ENCODE results near the gene P2RX3.

The P2RX3 gene

GRCh38 chr11:57376095-57377090 is 38.2 kb downstream of the P2RX3 start:
- no peak for DNase-seq

DNA sequence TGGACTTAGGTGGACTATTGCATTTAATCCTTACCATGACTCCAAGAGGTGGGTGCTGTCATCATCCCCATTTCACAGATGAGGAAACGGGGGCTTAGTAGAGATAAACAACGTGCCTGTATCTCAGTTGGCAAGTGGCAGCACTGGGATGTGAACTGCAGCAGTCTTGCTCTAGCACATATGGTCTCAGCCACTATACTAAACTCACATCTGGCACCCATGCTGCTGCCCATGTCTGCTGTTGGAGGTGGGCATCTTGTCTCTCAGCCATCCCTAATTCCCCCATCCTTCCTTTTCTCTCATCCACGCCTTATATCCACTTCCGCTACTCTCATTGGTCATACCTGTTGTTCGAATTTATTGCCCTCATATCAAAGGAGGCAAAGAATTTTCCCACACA is 39.0 kb downstream of the P2RX3 start:
- DNase-seq: no peak

DNA sequence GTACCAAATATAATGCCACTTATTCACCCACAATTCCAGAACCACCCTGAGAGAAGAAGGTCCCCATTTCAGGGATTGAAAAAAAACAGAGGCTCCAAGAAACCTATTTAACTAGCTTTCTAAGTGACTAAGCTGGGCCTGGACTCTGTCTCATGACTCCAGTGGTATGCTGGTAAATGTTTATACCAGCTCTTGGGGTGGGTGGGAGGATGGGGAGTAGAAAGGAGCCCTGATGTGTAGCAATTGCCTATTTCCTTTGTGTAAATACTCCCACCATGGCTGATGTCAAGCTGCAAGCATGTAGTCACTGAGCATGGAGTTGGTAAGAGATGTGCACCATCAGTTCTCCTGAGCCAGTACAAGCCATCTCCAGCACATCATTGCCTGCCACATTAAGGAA is 40.0 kb downstream of the P2RX3 start:
- no peak for DNase-seq

- no peak for DNase-seq
Observed at GRCh38 chr11:57379732-57380131, 41.6 kb downstream of the P2RX3 start.

GRCh38 chr11:57380975-57381374 is 42.8 kb downstream of the P2RX3 start, which contains the start of gene PRG3:
Gene PRG3 (minus strand): TSS chr11:57381150. CDS start chr11:57380708, 442 bp downstream.
- DNase-seq: no peak

DNA sequence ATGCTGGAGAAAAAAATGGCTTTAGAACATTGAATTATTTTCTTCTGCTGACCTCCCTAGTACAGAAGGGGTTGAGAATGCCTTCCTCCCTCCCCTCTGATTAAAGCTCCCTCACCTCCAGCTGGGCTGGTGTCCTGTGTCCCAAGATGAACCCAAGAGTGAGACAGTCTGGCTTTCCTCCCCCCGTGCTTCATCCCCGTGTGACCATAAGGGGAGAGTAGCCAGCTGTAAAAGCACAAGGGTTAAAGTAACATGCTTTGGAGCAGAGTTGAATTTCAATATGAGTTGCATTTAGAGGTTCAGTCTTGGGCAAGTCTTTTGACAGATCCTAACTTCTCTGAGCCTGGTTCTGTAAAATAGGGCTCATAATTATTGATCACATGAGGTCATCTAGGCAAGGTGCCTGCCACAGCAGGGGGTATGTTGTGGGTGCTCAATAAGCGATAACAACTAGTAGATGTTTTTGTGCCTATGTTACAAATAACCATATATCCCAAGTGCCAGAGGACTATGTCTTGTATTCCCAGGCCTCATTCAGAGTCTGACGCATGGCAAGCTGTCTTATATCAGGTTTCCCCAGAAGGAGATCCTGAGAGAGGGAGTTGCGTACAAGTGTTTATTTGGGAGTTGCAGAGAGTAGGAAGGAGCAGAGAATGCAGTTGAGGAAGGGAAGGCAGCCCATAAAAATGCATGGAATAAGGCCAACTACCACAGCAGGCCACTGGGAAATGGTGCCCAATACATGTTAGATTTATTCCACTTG is 48.2 kb downstream of the P2RX3 start:
- DNase-seq: no peak

DNA sequence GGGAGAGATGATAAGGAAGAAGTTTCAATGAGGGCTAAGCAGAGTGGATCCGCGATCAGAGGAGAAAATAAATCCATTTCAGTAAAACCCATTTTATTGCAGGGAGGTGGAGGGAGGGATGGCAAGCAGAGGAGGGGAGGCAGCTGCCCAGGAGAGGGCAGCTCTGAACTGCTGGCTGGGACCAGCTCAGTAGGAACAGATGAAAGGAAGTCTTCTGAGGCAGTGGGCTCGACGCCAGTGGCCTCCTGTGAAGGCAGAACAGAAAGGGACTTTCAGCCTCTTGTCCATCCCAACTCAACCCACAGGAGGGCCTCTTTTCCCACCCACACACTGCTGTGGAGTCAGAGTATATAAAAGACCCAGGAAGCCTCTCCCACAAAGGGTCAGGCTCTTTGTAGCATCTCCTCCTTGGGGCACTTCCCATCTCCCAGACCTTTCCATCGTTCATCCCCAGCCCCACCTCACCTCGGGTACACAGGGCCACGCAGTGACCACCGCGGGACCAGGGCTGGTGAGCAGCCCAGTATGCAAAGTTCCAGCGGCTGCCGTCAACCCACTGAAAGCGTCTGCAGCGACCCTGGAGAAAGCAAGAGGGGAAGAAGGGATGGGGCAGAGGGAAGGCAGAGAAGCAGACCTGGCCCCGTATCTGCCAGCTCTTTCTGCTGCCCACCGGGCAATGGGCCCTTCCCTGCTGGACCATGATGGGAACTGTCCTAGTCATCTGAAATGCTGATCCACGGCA is 49.3 kb downstream of the P2RX3 start:
- no peak for DNase-seq

DNA sequence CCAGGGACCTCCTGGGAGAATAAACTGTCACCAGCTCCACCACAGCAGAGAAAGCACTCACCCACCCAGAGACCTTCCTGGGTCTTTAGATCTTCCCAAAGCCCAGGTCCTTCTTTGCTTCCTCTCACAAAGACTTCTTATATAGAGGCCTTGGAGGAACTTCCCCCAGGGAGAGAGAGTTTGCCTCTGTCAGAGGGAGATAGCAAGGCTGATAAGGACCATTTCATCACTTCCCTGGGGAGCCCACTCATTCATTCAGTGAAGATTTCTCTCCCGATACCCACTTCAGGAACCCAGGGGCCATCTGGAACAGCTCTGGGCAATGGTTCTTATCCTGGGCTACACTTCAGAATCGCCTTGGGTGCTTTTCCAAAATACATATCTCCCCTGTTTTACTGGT is 52.4 kb downstream of the P2RX3 start, which contains the start of gene PRG2:
PRG2 (minus strand) TSS at position 116 of the 400 bp plus-strand sequence. CDS start 706 bp downstream, outside the sequence.
- DNase-seq: no peak

- no peak for DNase-seq
Observed at GRCh38 chr11:57391111-57391510, 53.0 kb downstream of the P2RX3 start.

- DNase-seq: no peak
Observed at GRCh38 chr11:57391539-57391938, 53.4 kb downstream of the P2RX3 start.

GRCh38 chr11:57392066-57392762 is 54.1 kb downstream of the P2RX3 start:
- DNase-seq: no peak

DNA sequence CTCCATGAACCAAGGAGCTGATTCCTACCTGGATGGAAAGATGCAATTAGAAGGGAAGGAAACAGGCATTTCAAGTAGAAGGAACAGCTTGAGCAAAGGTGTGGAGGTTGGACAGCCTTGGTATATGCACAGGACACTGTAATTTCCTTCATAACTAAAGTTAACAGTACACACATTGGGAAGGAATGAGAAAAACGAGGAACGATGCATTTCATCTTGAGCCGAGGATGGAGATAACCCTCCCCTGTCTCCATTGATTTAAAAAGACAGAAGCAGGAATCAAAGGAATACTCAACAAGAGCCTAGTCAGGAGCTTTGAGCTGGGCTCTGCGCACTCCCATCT is 54.6 kb downstream of the P2RX3 start:
- no peak for DNase-seq

DNA sequence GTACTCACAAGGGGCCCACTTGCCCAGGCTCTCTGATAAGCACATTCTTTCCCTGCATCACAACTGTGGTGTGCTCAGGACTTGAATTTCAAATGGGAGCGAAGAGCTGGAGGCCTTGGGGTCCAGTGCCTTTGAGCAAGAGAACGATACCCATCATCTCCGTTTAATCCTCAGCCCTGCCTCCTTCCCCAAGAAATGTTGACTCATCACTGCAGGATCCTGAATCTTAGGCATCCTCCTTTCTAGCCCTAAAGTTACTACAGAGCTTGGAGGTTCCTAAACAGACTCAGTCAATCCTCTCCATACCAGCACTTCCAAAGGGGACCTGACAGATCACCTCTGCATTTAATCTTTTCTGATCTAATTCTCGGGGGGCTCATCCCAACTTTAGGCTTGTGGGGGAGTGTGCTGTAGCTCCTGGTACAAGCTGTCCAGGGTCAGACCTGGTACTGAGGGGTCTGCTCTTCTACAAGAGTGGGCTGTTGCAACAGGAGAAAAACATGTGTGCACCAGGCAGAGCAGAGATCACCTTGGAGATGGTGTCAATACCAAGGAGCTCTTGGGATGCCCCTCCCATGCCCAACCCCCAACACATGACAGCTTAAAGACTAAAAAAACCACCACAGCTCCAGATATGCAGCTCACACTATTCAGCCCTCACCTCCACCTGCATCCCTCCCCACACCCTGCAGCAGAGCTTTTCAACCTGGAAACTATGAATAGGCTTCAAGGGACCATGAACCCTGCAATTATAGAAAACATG is 56.2 kb downstream of the P2RX3 start:
- DNase-seq: no peak

GRCh38 chr11:57395905-57396623 is 57.9 kb downstream of the P2RX3 start:
- no peak for DNase-seq

- DNase-seq: no peak
Observed at GRCh38 chr11:57396744-57397143, 58.6 kb downstream of the P2RX3 start.

- DNase-seq: no peak
Observed at GRCh38 chr11:57397394-57397990, 59.3 kb downstream of the P2RX3 start.

DNA sequence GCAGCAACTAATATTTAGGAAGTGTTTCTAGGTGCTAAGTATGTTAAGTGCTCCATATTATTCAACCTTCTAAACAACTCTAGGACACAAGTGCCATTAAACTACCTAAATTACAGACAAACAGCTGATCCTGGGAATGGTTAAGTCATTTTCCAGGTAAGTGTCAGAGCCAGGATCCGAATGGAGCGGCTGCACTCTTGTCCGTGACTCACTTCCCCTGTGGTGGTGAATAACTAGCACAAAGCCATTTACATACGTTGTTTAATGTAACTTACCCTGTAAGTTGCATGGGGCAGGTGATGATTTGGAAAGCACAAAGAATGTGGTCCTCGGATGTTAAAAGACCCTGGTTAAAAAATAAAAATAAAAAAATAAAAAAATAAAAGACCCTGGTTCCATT is 61.1 kb downstream of the P2RX3 start:
- DNase-seq: no peak

GRCh38 chr11:57399972-57400578 is 61.9 kb downstream of the P2RX3 start:
- DNase-seq: no peak

- no peak for DNase-seq
Observed at GRCh38 chr11:57402188-57403002, 64.2 kb downstream of the P2RX3 start.
